ENCODE data around the gene TSSC4. TPM values are rescaled to one million over a fixed set of nuclear protein-coding genes. Genes with fewer than 3 reads are reported as not detected.

Gene TSSC4
- total RNA-seq, 6 experiments from 2014 or later = 47.4 to 74.7 (median 62.8) TPM

DNA sequence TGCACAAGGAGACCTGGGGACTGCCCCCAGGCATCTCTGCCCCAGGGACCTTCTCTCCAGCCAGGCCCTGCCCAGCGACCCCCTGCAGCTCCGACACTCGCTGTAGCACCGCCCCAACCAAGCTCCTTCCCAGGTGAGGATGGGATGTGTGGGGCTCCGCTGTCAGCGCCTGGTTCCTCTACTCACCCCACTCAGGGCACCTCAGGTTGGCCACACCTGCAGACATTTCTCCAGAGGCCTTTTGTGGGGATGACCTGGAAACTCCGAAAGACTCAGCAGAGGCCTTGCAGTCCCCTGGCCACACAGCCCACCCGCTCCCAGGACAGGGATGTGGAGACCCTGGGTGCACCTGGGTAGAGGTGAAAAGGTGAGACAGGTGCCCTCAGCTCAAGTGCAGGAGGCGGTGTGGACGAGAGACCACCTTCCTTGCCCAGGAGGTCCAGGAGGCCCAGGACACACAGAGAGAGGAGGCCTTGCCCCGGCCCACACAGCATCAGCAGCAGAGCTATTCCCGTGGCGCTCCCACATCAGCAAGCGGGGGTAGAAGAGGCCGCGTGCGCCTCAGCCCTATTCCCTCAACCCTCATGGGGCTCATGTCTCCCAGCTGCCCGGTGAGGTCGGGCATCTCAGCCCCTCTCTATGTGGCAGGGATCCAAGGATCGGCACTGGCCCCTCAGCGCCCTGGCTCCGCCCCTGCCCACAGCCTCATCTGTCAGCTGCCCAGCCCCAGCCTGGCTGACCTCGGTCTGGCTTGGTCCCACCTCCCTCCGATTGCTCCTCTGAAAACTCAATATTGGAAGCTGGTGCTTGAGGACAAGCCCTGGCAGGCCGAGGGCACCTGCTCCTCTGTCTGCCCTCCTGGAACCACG, 22.8 kb downstream of the TSSC4 start:
- H3K36me3 Mint-ChIP-seq (ENCODE audit: low read depth) = no peaks in the 10 kb centered on the region
- DNase-seq = no peak
- H3K4me1 Mint-ChIP-seq (ENCODE audit: low read depth) = no peaks in the 10 kb centered on the region
- TF ChIP-seq, protein P1, sequence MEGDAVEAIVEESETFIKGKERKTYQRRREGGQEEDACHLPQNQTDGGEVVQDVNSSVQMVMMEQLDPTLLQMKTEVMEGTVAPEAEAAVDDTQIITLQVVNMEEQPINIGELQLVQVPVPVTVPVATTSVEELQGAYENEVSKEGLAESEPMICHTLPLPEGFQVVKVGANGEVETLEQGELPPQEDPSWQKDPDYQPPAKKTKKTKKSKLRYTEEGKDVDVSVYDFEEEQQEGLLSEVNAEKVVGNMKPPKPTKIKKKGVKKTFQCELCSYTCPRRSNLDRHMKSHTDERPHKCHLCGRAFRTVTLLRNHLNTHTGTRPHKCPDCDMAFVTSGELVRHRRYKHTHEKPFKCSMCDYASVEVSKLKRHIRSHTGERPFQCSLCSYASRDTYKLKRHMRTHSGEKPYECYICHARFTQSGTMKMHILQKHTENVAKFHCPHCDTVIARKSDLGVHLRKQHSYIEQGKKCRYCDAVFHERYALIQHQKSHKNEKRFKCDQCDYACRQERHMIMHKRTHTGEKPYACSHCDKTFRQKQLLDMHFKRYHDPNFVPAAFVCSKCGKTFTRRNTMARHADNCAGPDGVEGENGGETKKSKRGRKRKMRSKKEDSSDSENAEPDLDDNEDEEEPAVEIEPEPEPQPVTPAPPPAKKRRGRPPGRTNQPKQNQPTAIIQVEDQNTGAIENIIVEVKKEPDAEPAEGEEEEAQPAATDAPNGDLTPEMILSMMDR (IDR thresholded peaks at IDR 0.05) = no peak
- H3K9me3 Mint-ChIP-seq = no peaks in the 10 kb centered on the region
- H3K27ac Mint-ChIP-seq = no peak overlapping the region
- H3K27me3 Mint-ChIP-seq (ENCODE audit: insufficient read depth) = peaks cover 7% of the 10 kb centered on the region
- no peak overlapping the region for H3K4me3 Mint-ChIP-seq

DNA sequence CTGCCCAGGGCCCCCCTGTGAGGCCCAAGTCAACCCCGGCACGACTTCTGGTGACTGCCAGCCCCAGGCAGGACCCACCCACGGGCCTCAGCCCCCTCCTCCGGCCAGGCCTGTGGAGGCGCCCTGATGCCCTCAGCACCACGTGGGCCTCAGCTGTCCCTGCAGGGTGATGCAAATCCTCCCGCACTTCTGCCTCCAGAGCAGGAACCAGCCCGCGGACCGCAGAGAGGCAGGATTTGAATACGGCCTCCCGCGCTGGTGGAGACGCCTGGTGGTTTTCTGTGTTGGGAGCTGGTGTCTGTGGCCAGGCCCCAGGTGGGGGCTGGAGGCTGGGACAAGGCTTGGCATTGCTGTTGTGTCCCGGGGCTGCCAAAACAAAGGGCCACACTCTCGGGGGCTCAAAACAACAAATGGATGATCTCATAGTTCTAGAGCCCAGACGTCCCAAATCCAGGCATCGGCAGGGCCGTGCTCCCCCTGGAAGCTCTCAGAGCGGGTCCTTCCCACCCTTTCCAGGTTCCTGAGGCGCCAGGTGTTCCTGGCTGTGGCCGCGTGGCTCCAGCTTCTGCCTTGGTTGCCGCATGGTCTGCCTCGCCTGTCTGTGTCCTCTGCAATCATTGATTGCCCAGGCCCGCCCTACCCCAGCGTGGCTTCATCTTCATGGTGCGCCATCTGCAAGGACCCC, 24.4 kb downstream of the TSSC4 start:
- peaks cover 7% of the 10 kb centered on the region for H3K27me3 Mint-ChIP-seq (ENCODE audit: insufficient read depth)
- no peaks in the 10 kb centered on the region for H3K36me3 Mint-ChIP-seq (ENCODE audit: low read depth)
- H3K27ac Mint-ChIP-seq = no peak overlapping the region
- TF ChIP-seq, protein P1 (IDR thresholded peaks at IDR 0.05) = no peak
- H3K4me1 Mint-ChIP-seq (ENCODE audit: low read depth) = no peaks in the 10 kb centered on the region
- no peaks in the 10 kb centered on the region for H3K9me3 Mint-ChIP-seq
- no peak for DNase-seq
- no peak overlapping the region for H3K4me3 Mint-ChIP-seq

DNA sequence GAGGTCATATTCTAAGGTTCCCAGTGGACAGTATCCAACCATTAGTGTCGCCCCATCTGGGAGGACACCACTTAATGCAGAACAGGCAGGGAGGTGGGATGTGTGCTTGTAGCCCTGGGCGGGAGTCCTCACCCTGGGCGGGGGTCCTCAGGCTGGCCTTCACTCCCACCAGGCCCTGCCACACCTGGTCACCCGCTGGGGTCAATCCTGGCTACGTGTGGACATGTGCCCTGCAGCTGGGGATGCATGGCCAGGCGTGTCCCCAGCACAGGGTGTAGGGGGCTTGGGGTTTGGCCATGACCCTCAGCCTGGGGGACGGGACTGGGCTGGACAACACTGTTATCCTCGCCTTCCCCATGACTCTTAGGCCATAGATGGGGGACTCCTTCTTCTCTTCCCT, 25.0 kb downstream of the TSSC4 start:
- DNase-seq = no peak
- H3K4me3 Mint-ChIP-seq = no peak overlapping the region
- H3K27ac Mint-ChIP-seq = no peak overlapping the region
- no peaks in the 10 kb centered on the region for H3K4me1 Mint-ChIP-seq (ENCODE audit: low read depth)
- H3K9me3 Mint-ChIP-seq = no peaks in the 10 kb centered on the region
- H3K36me3 Mint-ChIP-seq (ENCODE audit: low read depth) = no peaks in the 10 kb centered on the region
- peaks cover 7% of the 10 kb centered on the region for H3K27me3 Mint-ChIP-seq (ENCODE audit: insufficient read depth)
- TF ChIP-seq, protein P1 (IDR thresholded peaks at IDR 0.05) = no peak

DNA sequence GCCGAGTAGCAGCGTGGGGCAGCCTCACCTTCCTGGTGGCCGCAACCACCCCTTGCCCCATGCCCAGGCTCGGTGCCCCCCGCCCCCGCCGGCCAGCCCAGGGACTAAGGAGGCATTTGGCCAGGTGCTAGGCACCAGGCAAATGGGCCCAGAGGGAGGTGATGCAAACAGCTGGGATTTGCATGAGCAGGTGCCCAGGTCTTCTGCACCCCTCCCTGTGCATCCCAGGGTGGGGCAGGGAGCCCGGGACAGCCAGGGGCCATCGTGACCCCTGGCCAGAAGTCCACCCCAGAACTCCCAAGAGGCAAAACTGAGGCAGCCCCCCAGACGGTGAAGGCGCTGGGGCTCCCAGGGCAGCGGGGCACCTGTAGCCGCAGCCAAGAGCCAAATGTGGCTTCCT, 25.7 kb downstream of the TSSC4 start:
- Mint-ChIP-seq H3K4me1 (ENCODE audit: low read depth) (no peaks in the 10 kb centered on the region), H3K27me3 (ENCODE audit: insufficient read depth) (peaks cover 7% of the 10 kb centered on the region)
- TF ChIP-seq, protein P1 (IDR thresholded peaks at IDR 0.05) = no peak

DNA sequence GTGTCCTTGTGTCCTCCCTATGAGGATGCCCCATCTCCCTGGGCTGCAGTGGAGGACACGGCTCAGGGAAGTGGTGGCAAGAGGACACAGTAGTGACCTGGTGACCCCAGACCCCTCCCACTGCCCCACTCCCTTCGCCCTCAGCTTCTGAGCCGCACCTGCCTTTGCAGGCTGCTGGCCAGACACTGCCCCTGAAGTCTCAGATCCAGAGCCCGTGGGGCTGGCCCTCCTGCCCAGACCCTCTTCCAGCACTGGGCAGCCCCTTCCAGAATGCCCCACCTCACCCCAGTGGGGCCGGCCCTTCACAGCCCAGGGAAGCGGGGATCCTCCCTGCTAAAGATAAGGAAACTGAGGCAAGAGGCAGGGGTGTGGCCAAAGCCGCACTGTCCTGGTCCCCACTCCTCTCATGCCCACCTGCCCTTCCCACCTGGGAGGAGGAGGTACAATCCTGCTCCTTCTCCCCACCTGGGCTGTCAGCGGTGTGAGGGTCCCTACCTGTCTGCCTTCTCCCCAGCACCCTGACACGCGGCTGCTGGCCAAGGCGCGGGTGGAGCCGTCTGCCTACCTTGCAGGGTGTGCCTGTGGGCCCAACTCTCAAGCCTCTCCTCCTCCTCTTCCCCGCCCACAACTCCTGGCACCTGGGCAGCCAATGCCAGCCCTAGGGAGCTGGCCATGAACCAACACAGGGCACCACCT, 26.4 kb downstream of the TSSC4 start:
- Mint-ChIP-seq H3K36me3 (ENCODE audit: low read depth) (no peaks in the 10 kb centered on the region), H3K27ac (no peak overlapping the region), H3K9me3 (no peaks in the 10 kb centered on the region), H3K4me1 (ENCODE audit: low read depth) (no peaks in the 10 kb centered on the region), H3K4me3 (no peak overlapping the region), H3K27me3 (ENCODE audit: insufficient read depth) (peaks cover 11% of the 10 kb centered on the region)
- TF ChIP-seq, protein P1 (IDR thresholded peaks at IDR 0.05) = no peak
- no peak for DNase-seq

More for the DNA sequence above, 25.7 kb downstream of the TSSC4 start:
- Mint-ChIP-seq H3K9me3 (no peaks in the 10 kb centered on the region), H3K27ac (no peak overlapping the region), H3K36me3 (ENCODE audit: low read depth) (no peaks in the 10 kb centered on the region), H3K4me3 (no peak overlapping the region)
- DNase-seq = no peak
